Epidermal melanocyte (primary cell): Measurements from ENCODE around the gene ERC2.
A peak's percentile ranks its signal among the peaks of the same experiment; 100 is the strongest.

Experiments used
- DNase-seq: peaks from one replicate; pipeline ENCODE4 v3.0.0; 2011; ENCODE audit warnings: low spot score; ENCODE audit not compliant: insufficient read length

The ERC2 gene

DNA sequence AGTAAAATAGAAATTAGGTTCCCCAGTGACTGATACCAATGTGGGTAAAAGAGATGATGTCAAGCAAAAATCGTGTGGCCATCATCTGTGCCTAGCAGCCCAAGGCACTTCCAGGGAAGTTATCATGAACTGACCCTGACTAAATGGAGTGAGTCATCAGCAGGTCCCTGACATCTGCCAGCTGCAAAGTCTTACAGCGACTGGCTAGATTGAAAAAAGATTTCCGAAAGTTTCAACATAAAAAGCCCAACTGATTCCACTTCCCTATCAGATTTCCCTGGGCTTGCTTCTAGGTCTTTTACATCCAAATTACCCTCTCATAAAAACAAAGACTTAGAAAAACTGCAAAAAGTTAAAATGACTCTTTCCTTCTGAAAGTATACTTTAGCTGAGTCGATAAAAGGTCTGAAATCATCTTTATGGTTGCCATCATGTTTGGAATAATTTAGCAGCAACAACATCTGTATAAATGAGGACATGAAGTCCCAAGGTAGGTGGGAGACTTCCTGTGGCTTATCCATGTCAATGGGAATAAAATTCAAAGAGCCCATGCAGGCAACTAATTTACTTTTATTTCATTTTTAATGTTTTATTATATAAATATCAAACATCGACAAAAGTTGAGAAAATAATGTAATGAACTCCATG, 342.8 kb downstream of the ERC2 start:
- DNase-seq: peak; percentile 31

DNA sequence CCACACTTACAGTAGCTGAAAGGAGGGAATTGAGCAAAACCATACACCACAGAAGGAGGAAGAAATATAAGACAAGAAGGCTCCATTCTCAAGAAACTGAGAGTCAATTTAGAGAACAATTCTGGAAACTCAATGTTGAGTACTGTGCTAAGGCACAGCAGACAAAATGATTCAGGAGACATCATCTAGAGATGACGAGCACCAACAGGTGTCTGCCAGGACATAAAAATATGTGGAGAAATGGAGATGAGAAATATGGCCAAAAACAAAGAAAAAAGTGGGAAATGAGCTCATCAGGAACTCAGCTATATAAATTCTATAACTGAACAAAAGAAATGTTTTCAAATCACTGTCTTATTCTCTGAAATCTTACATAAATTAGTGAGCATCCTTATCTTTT, 343.7 kb downstream of the ERC2 start:
- no peak for DNase-seq

DNA sequence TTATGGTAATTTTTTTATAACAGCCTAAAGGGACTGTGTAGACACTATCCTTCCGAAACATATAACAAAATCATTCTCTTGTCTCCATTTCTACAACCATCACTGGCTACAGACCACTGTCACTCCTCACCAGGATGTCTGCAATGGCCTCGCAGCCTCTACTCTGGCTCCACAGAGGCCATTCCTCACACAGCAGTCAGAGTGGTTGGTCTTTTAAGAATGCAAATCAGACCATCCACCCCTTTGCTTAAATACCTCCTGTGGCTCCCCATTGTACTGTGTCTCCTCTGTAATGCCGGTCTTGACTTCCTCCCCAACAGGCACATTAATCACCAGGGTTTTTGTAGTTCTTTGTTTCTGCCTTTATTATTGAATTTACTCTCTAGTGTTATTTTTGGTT, 344.8 kb downstream of the ERC2 start:
- DNase-seq: no peak

DNA sequence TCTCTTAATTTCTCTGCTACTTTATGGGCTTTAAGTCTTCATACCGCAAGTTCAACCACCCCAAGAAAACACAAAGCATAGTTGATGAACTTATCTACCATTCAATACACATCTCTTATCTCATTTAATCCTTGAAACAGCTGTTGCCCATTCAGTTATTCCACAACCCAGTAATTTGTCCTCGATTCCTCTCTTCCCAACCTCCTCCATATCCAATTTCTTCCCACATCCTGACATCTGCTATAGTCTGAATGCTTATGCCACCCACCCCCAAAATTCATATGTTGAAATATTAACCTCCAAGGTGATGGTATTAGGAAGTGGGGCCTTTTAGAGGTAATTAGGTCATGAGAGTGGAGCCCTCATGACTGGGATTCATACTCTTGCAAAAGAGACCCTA, 345.4 kb downstream of the ERC2 start:
- no peak for DNase-seq

DNA sequence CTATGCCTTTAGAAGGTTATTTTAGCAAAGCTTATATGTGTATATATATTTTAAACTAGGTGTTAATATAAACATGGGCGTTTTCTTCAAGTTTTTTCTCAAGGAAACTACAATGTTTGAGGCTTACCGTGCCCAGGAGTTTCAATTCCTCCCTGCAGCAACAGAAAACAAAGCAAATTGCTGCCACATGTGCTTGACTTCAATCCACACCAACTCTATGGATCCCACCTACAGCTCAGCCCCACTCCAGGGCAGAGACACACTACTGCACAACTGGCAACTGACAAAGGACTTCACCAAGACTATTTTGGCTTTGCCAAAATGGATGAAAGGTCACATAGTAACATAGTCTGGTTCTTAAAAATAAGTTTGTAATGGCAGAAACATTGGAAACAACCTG, 346.6 kb downstream of the ERC2 start:
- no peak for DNase-seq

DNA sequence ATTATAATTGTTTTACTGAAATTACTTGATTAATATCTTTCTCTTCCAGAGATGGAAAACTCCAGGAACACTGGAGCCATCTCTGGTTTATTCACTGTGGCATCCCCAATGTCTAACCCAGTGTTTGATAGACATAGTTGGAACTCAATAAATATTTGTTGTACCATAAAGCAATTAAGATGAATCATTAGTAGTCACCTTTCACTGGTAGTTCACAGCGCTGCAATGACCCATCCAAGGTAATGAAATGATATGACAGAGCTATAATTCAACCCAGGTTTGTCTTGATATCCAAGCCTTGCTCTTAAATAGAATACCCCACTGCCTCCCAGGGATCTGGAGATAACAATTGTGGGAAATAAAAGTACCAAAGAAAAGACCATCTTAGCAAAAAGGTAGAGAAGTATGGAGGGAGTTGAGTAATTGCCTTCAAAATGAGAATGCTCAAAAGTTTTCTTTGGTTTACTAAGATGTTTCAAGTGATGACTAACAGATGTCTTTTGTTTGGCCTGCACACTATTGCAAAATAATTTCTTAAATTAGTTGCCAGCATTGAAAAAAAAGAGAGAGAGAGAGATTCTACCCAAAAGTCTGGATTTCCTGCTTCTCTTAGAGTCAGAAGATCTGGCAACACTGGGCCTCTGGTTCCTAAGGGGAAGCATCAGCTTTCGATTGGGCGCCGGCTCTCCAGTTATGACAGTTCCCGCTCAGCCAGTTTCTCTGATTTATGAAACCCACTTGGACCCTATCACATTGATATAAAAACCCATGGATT, 348.5 kb downstream of the ERC2 start:
- DNase-seq: peak; percentile 34

DNA sequence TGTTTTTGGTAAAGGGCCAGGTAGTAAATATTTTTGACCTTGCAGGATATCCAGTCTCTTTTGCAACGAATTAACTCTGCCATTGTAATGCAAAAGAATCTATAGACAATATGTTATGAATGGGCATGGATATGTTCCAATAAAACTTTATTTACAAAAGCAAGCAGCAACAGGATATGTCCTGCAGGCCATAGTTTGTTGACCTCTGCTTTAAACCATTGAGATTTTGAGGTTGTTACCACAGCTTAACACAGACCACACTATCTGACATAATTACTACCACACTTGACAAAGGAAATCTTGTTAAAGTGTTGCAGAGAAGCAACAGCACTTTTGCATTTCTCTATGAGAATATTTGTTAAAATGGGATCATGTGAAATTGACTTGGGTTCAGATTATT, 349.3 kb downstream of the ERC2 start:
- DNase-seq: no peak

DNA sequence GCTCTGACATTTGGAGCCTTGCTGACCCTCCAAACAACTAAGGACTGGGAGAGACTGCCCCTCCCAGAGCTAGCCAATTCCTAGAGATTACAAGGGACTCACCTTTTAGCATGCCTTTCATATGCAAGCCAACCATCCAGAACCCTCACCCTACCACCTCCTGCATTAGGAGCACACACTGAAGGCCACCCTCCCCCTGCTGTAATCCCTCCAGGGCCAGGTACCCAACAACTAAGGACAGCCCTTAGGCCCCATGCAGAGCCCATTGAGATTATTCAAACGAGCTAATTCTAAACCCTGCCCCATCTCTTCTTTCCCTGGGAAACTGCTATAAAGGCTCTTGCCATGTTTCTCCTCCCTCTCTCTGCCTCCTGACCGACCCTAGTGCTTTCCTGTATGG, 352.6 kb downstream of the ERC2 start:
- no peak for DNase-seq

DNA sequence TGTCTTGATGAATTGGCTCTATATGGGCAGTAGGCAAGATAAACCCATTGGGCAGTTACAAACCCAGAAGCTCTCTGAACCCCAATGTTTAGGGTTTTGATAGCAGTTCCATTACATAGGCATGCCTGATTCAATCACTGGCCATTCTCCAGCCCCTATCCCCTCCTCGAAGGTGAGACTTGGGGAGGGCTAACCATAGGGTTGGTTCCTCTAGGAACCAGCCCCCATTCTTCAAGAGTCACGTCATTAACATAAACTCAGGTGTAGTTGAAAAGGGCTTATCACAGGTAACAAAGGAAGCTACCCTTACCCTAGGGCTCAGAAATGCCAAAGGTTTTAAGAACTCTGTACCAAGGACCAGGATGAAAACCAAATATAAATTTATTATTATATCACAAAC, 353.1 kb downstream of the ERC2 start:
- DNase-seq: no peak

DNA sequence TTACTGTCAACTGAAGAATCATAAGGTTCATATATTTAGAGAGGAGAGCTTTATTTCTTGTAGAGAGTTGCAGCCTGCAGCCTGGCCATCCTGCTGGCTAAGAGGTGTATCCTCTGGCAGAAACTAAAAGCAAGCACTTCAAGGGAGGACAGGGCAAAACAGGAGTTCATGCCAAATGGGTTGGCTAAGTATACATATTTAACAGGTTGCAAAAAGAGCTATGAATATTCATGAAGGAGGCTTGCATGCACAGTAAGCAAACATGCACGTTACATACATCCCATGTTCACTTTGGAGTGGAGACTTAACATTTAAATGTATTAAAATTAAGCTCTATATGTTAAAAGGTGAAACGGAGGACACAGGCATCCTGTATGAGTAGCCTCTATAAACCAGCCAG, 354.4 kb downstream of the ERC2 start:
- no peak for DNase-seq

DNA sequence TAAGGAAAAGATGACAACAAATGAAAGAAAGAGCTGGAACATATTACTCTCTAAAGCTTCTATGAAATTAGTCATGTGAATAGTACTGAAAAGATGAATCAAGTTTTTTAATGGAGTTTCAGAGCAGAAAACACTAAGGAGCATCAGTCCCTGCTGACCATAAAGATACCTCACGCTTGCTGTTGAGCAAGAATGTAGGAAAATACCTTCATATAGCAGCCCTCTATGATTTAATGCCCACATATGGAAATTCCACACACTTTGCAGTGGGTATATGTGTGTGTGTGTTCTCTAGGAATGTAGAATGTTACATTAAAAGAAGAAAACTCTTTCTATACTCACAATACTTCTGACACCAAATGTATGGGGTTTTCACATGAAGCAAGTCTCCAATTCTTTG, 355.0 kb downstream of the ERC2 start:
- no peak for DNase-seq

DNA sequence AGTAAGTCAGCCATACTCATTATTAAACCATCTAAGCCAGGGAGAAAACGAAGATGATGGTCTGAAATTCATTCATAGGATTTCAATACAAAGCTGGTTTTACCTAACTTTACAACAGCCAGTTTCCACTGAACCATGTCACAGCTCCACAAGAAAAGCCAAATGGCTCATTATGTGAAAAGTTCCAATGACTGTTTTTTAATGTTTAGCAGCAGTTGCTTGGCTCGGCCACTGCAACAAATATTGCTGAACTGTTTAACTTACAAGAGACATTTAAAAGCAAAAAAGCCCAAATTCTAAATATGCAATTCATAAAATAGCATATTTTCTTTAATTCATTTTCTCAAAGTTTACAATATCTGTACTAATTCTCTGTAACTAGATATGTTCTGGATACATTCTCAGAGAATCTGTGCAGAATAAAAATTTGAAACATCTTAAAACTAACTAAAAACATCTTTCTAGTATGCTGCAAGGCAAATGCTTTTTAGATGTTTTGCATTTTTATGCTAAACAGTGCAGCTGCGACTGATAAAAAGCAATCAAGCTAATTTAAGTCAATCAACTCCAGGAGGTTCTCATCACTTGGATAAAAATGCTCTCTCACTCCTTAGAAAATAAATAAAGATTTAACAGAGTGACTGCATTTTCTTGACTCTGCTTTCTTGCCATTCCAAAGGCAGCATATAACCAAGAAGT, 356.5 kb downstream of the ERC2 start:
- DNase-seq: no peak

DNA sequence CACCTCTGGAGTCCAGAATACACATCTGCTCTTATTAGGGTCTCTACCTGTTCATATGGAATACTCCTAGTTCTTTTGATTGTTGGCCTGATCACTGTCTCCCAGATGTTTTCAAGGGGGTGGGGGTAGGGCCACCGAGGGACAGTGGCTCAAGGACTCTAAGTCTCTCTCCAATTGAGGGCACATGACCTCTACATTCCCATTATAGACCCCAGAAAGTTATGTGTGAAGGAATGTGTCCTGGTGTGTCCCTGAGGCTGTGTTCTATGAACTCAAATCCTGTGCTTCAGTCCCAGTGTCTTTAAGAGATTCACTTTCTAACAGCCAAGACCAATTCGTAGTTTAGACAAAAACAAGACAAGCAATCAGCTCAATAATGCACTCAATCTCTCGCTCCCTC, 357.4 kb downstream of the ERC2 start:
- no peak for DNase-seq

DNA sequence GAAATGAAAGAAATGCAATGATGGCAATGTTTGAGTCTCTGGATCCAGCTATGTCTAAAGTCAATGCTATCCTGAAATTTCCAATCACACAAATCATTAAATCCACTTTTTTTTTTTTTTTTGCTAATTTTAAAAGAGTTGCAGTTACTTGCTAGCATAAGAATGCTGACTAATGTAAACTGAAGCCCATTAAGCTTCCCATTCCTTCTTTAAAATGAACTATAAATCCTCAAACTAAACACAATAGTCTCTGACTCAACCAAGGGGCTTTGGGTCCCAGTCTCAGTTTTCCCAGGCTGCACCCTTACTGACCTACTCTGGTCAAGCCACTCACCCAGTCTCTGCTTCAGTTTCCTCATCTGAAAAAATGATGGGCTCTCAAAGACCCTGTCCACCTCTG, 361.1 kb downstream of the ERC2 start:
- DNase-seq: no peak

DNA sequence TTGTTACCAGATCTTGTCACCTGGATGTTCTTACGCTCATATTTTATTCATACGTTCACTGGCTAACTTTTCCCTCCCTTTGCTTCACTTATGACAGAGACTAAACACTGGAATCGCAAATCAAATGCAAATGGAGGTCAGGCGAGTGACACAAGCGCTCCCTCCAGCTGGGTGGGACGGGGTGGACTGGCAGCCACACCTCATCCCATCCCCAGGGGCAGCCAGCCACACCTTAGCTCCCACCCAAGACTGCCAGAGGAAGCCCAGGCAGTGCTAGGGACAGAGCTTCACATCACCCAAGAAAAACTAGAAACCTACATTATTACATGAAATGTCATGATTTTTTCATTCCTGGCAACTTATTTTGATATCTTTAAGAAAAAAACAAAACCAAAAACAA, 366.2 kb downstream of the ERC2 start:
- DNase-seq: no peak

DNA sequence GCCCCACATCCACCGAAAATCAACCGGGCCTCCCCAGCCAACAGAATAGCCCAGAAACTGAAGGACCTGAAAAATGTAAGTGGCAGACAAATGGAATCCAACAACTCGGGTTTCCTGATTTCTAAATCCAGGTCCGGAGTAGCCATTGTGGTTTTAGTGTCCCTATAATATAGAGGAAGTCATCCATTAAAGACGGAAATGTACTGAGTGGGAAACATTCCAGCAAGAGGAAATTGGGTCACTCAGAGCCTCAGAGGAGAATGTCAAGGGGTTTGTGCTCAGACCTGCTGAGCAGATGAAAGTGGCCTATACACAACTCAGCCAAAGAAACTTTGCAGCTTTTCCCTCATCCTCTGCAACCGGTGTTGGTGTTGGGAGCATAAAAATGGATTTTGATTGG, 366.7 kb downstream of the ERC2 start:
- DNase-seq: no peak

DNA sequence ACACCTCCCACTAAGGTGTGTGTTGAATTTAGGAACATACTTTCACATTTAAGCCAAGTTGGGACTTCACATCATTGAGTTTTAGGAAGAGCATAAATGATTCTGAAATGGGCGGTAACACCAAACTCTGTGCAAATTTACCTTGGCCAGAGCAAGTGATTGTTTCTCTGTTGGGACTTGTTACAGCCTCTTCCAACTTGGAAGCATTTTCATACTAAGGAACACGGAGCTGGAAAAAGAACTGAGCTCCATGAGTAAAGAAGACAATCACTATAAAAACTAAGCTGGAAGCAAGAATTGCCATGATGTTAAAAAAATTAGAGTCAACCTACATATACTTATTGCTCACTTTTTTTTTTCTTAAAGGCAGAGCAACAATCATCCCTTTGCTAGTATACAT, 371.3 kb downstream of the ERC2 start:
- DNase-seq: no peak

DNA sequence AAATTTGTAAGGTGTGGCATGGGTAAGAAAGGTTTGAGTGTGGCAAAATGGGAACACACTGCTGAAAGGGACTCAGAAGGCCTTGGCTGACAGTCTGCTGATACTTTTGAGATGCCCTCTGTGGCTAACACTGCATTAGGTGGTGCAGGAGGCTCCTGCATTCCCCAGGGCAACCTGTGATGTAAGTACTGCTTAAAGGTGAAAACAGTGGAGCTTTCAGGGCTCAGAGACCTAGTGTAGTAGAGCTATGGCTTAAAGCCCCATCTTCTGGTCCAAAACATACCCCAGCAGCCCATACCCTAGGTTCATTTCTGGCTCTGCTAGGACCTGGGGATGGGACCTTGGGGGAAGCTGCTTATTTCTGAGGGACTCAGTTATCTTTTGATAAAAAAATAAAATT, 374.1 kb downstream of the ERC2 start:
- DNase-seq: no peak

DNA sequence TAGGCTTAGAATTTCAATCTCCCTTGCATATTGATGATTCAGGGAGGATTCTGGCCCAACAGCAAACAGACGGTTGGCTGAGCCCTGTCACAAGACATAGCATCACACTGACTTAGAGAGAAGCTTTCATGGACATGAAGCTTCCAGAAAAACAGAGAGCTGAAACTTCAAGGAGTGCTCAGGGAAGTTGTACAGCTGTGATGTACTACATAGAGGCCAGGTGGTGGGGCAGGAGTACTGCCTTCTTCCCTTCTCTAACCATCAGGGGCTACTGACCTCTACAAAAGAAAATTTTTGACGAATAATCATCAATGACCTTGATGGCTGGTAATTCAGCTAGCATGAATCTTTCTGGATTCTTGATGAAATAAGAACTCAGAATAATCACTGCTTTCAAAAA, 378.5 kb downstream of the ERC2 start:
- DNase-seq: no peak

DNA sequence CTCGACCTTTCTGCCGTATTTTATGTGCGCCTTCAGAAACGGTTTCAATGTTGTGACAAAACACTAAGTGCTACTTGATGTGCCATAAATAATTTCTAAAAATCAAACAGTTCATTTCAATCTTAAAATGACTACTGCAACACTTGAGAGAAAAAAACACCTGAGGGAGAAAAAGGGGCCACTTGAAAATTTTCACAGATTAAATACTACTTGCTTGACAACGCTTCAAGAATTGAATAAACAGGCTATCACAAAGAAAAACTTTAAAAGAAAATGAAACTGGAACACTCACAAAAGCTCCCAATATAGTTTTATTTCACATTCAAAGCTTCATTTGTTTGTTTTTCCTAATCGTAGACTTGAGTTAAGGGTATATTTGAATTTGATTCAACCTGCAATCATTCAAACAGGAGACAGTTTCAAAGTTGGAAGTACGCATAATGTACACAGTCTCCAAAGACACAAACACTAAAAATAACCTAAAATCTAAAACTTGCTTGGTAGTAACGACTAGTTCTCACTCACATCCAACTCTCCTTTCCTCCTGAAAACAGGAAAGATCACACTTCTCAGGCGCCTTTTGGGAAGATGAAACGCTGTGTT, 380.7 kb downstream of the ERC2 start:
- no peak for DNase-seq

DNA sequence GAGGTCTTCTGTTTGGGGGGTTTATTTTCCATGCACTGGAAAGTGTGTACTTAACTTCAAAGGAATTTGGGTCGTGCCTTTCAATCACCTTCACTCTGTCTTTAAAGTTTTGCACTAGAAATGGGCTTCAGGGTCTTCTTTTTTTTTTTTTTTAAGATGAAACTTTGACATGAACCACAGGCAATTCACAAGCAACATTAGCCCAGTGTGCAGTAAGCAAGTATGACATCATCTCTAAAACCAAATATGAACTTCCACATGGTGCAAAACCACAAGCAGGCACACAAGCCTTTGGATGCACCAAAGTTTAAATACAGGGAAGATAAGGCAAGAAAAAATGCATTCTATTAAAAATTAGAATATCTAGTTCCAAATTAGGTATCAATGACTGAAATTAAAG, 381.9 kb downstream of the ERC2 start:
- DNase-seq: peak; percentile 43

DNA sequence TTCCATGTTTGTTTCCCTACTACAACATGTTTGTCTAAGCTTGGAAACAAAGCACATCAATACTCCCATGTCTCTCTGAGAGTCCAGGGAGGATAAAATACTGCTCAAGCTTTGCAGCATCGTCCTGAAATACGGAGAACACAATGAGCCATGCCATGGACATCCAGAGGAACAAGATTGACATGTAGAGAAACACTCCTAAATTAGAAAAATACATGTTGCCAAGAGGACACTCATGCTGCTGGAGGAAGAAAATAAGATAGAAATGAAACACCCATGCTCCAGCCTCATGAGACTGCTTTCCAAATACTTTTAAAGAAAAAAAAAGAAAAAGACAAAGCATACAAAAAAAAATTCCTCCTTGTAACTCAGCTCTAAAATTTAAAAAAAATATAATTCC, 387.0 kb downstream of the ERC2 start:
- no peak for DNase-seq
